Testis (tissue), 3 donors: ENCODE data around the gene PLBD2. TPM values are rescaled to one million over a fixed set of nuclear protein-coding genes. Genes with fewer than 3 reads are reported as not detected.

Experiments
- DNase-seq: peaks from one replicate; pipeline ENCODE4 v3.0.0-alpha.2; 2019
- H3K27ac ChIP-seq, 2 donors: fragments of 200-600 bp; sonication (generic); one replicate each; pipeline ENCODE4 v1.5.1; 2019
- H3K27me3 ChIP-seq: fragments of 200-600 bp; sonication (generic); one replicate; pipeline ENCODE4 v1.5.1; 2019
- H3K36me3 ChIP-seq: fragments of 200-600 bp; sonication (generic); one replicate; pipeline ENCODE4 v1.5.1; 2017; ENCODE audit warnings: low read depth; ENCODE audit errors: missing control alignments
- H3K4me1 ChIP-seq: fragments of 200-600 bp; sonication (generic); one replicate; pipeline ENCODE4 v1.5.1; 2019
- H3K4me3 ChIP-seq, 2 donors: fragments of 200-600 bp; sonication (generic); one replicate each; pipeline ENCODE4 v1.5.1; 2017 to 2019
- H3K9me3 ChIP-seq: fragments of 200-600 bp; sonication (generic); one replicate; pipeline ENCODE4 v1.5.1; 2017
- POLR2A ChIP-seq: fragments of 450-650 bp; IDR thresholded peaks from one replicate; pipeline ENCODE4 v1.6.1; 2017; ENCODE audit warnings: antibody characterized with exemption, mild to moderate bottlenecking, moderate library complexity
- WGBS, 2 donors: methylation state at CpG; one replicate each; pipeline ENCODE4 v1.1.5; 2018; 5-methylcytosine and 5-hydroxymethylcytosine counted together
- intact Hi-C: fragments of 100-400 bp; cut with DNase I; formaldehyde crosslinking; loops from one replicate; pipeline ENCODE4 v1.15.1; 2023; ENCODE audit warnings: low total_unique reads
- polyA plus RNA-seq: library from polyadenylated mRNA; stranded (reverse); fragments of 350-450 nt; fragmentation: Illumina TruSeq; extraction: RNeasy Lipid Tissue Mini Kit (QIAGEN cat#74804); gene quantifications from one replicate; pipeline ENCODE4 v1.2.3, GENCODE V29; 2014; ENCODE audit warnings: low read depth, low replicate concordance; ENCODE audit not compliant: insufficient read depth
- total RNA-seq, 2 donors: library from RNA; depleted of rRNA; stranded (reverse); fragments of >200 nt; gene quantifications; one replicate each; pipeline ENCODE4 v1.2.3, GENCODE V29; 2016
- TF ChIP-seq, protein P1 (sequence below), 3 experiments: fragments of 450-650 bp in 2 of 3; fragments of 200-600 bp in 1 of 3; sonication (generic) in 1 of 3; IDR thresholded peaks; one replicate each; pipeline ENCODE4 v1.5.1; 2016 to 2019; ENCODE audit warnings: antibody characterized with exemption in 3 of 3, mild to moderate bottlenecking in 2 of 3, moderate library complexity in 1 of 3

The PLBD2 gene
- total and polyA plus RNA-seq, 3 donors from 2014 or later, result 110 to 126 (median 120) TPM

DNA sequence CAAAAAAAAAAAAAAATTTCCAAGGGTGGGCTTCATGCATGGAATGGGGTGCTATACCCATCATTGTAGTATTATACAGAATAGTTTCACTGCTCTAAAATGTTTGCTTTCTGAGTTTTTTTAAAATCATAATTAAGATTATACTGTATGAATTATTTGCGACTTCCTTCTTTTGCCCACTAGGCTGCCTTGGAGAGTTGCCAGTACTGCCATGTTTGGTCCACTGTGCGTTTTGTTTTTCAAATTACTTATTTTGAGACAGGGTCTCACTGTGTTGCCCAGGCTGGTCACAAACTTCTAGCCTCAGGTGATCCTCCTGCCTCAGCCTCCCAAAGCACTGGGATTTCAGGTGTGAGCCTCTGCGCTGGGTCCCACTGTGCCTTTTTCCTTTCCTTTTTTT is 19.9 kb downstream of the PLBD2 start:
- no peak overlapping the region for H3K27ac ChIP-seq
- TF ChIP-seq, protein P1, sequence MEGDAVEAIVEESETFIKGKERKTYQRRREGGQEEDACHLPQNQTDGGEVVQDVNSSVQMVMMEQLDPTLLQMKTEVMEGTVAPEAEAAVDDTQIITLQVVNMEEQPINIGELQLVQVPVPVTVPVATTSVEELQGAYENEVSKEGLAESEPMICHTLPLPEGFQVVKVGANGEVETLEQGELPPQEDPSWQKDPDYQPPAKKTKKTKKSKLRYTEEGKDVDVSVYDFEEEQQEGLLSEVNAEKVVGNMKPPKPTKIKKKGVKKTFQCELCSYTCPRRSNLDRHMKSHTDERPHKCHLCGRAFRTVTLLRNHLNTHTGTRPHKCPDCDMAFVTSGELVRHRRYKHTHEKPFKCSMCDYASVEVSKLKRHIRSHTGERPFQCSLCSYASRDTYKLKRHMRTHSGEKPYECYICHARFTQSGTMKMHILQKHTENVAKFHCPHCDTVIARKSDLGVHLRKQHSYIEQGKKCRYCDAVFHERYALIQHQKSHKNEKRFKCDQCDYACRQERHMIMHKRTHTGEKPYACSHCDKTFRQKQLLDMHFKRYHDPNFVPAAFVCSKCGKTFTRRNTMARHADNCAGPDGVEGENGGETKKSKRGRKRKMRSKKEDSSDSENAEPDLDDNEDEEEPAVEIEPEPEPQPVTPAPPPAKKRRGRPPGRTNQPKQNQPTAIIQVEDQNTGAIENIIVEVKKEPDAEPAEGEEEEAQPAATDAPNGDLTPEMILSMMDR (IDR thresholded peaks at IDR 0.05), result no peak
- TF ChIP-seq POLR2A, result no peak
- intact Hi-C loops, result no loop called here
- no peaks in the 10 kb centered on the region for H3K27me3 ChIP-seq
- no peak for DNase-seq
- H3K9me3 ChIP-seq, result no peaks in the 10 kb centered on the region
- H3K4me1 ChIP-seq, result peaks cover 4% of the 10 kb centered on the region
- 86 to 90% methylated on average over 3 of the region's 3 CpGs for WGBS, 2 donors
- no peaks in the 10 kb centered on the region for H3K36me3 ChIP-seq
- H3K4me3 ChIP-seq, result no peak overlapping the region

DNA sequence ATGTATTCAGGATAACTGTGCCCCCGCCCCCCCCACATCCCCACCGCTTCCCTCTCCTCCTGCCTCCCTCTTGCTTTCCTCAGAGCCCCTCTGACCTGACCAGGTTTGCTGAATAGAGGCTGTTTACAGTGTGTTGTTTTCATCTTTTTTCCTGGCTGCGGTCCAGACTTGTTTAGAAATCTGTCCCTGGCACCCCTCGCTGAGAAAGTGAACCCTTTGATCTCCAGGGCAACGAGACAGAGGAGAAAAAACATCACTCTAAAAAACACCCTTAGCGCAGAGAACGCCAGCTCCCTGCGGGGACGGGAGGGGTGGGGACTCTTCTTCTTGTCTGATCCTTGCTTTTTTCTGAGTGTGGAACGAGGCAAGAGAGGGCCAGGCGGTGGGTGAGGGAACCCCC is 22.8 kb downstream of the PLBD2 start:
- Histone ChIP-seq H3K27me3 (no peaks in the 10 kb centered on the region), H3K9me3 (no peaks in the 10 kb centered on the region), H3K36me3 (no peaks in the 10 kb centered on the region), H3K27ac (no peak overlapping the region), H3K4me3 (no peak overlapping the region), H3K4me1 (peaks cover 4% of the 10 kb centered on the region)
- WGBS, 2 donors, result 59 to 72% methylated on average over 11 of the region's 11 CpGs
- TF ChIP-seq POLR2A, result no peak
- TF ChIP-seq, protein P1 (IDR thresholded peaks at IDR 0.05), result no peak
- intact Hi-C loops, result no loop called here
- no peak for DNase-seq

DNA sequence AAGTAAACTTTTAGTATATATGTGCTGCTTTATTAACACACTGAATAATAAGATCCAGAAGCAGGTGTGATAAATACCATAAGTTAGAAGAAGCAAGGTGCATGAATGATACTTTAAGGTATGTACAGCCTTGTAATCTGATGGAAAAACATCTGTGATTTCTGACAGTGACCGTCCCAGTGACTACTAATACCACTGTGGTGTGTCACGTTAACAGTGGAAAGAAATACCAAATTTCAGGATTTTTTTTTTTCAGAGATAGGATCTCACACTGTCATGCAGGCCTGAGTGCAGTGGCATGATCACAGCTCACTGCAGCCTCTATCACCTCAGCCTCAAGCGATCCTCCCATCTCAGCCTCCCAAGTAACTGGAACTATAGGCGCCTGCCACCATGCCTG is 23.8 kb downstream of the PLBD2 start:
- 89 to 94% methylated on average over 4 of the region's 4 CpGs for WGBS, 2 donors
- peaks cover 4% of the 10 kb centered on the region for H3K4me1 ChIP-seq
- no peak overlapping the region for H3K4me3 ChIP-seq
- H3K27me3 ChIP-seq, result no peaks in the 10 kb centered on the region
- intact Hi-C loops, result no loop called here
- H3K36me3 ChIP-seq, result no peaks in the 10 kb centered on the region
- H3K27ac ChIP-seq, result no peak overlapping the region
- TF ChIP-seq POLR2A, result no peak
- TF ChIP-seq, protein P1 (IDR thresholded peaks at IDR 0.05), result no peak
- no peak for DNase-seq
- H3K9me3 ChIP-seq, result no peaks in the 10 kb centered on the region

DNA sequence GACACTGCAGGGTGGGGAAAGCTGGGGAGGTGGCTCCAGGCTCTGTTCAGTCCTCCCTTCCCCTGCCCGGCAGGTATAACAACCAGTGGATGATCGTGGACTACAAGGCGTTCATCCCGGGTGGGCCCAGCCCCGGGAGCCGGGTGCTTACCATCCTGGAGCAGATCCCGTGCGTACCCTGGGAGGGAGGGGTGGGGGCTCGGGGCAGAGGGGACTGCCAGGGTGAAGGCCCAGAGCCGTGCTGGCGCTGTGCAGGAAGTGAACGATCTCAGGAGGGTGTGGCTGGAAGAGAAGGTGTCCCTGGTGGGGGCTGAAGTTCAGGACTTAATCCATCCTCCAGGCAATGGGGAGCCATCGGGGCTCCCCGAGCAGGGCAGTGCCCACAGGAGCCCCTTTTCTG is 26.4 kb downstream of the PLBD2 start:
- no peaks in the 10 kb centered on the region for H3K9me3 ChIP-seq
- WGBS, 2 donors, result 87 to 98% methylated on average over 9 to 14 of the region's 14 CpGs

DNA sequence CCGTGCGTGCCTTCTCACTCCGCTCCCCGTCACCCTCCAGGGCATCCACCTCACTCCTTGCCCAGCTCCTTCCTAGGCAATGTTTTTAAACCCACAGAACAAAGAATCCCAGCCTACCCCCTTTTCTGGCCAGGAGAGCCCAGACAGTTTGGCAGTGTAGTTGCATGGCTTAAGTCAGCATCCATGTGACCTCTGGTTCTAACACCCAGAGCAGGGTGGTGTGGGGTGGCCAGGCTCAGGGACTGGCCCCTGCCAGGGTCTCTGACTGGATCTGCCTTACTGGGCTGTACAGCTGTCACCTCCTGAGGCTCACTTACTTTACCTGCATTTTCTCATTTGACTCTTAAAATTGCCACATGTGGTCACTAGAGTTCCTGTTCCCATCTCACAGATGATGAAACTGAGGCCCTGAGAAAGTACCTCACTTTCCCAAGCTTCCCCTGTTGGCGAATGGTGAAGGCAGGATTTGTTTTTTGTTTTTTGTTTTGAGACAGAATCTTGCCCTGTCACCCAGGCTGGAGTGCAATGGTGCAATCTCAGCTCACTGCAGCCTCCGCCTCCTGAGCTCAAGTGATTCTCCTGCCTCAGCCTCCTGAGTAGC is 27.0 kb downstream of the PLBD2 start:
- TF ChIP-seq, protein P1 (IDR thresholded peaks at IDR 0.05), result no peak
- no peak for TF ChIP-seq POLR2A
- DNase-seq, result no peak
- no peak overlapping the region for H3K27ac ChIP-seq
- intact Hi-C loops, result no loop called here
- H3K4me1 ChIP-seq, result peaks cover 4% of the 10 kb centered on the region
- no peaks in the 10 kb centered on the region for H3K27me3 ChIP-seq
- no peaks in the 10 kb centered on the region for H3K36me3 ChIP-seq
- H3K9me3 ChIP-seq, result no peaks in the 10 kb centered on the region
- WGBS, 2 donors, result 95 to 97% methylated on average over 6 of the region's 6 CpGs
- no peak overlapping the region for H3K4me3 ChIP-seq

More for the DNA sequence above, 26.4 kb downstream of the PLBD2 start:
- intact Hi-C loops, result no loop called here
- no peak for TF ChIP-seq POLR2A
- Histone ChIP-seq H3K4me1 (peaks cover 4% of the 10 kb centered on the region), H3K4me3 (no peak overlapping the region), H3K36me3 (no peaks in the 10 kb centered on the region), H3K27ac (no peak overlapping the region), H3K27me3 (no peaks in the 10 kb centered on the region)
- DNase-seq, result no peak
